ENCODE measurements around the gene SCML1. TPM values are rescaled to one million over a fixed set of nuclear protein-coding genes. Genes with fewer than 3 reads are reported as not detected.

Gene SCML1
- total RNA-seq, 2 donors from 2014 or later, result 5.9 to 47.6 TPM

- intact Hi-C loops (cut with DNase I), result no loop called here
- no peaks in the 10 kb centered on the region for H3K4me1 ChIP-seq (replicated peaks)
- no peaks in the 10 kb centered on the region for H3K9me3 ChIP-seq
- H3K4me3 ChIP-seq, result no peak overlapping the region
- TF ChIP-seq POLR2A (IDR thresholded peaks at IDR 0.05), result no peak
- TF ChIP-seq POLR2AphosphoS5 (IDR thresholded peaks at IDR 0.05), result no peak
- TF ChIP-seq CTCF (IDR thresholded peaks at IDR 0.05), result no peak
- no peak for DNase-seq (ENCODE audit: low spot score)
- WGBS, result 86% methylated on average over 4 of the region's 4 CpGs
- no peaks in the 10 kb centered on the region for H3K27me3 ChIP-seq (replicated peaks; ENCODE audit: insufficient read depth)
- H3K36me3 ChIP-seq, result no peaks in the 10 kb centered on the region
- H3K27ac ChIP-seq, result no peak overlapping the region
Observed at GRCh38 chrX:17721715-17722114, 15.6 kb upstream of the SCML1 start.

- Histone ChIP-seq H3K27me3 (replicated peaks; ENCODE audit: insufficient read depth) (no peaks in the 10 kb centered on the region), H3K27ac (no peak overlapping the region), H3K4me1 (replicated peaks) (no peaks in the 10 kb centered on the region), H3K4me3 (no peak overlapping the region), H3K9me3 (no peaks in the 10 kb centered on the region), H3K36me3 (no peaks in the 10 kb centered on the region)
- DNase-seq (ENCODE audit: low spot score), result no peak
- TF ChIP-seq POLR2A (IDR thresholded peaks at IDR 0.05) (no peak), CTCF (IDR thresholded peaks at IDR 0.05) (no peak), POLR2AphosphoS5 (IDR thresholded peaks at IDR 0.05) (no peak)
- intact Hi-C loops (cut with DNase I), result no loop called here
- 92% methylated on average over 2 of the region's 2 CpGs for WGBS
Observed at GRCh38 chrX:17725181-17725580, 12.1 kb upstream of the SCML1 start.

GRCh38 chrX:17732138-17732783, 5.0 kb upstream of the SCML1 start:
- no peak overlapping the region for H3K4me3 ChIP-seq
- H3K4me1 ChIP-seq (replicated peaks), result no peaks in the 10 kb centered on the region
- no peaks in the 10 kb centered on the region for H3K27me3 ChIP-seq (replicated peaks; ENCODE audit: insufficient read depth)
- TF ChIP-seq POLR2A (IDR thresholded peaks at IDR 0.05) (no peak), POLR2AphosphoS5 (IDR thresholded peaks at IDR 0.05) (no peak), CTCF (IDR thresholded peaks at IDR 0.05) (no peak)
- no peaks in the 10 kb centered on the region for H3K36me3 ChIP-seq
- no peak overlapping the region for H3K27ac ChIP-seq
- H3K9me3 ChIP-seq, result no peaks in the 10 kb centered on the region
- WGBS, result 76% methylated on average over 14 of the region's 16 CpGs
- intact Hi-C loops (cut with DNase I), result no loop called here
- DNase-seq (ENCODE audit: low spot score), result no peak

GRCh38 chrX:17735406-17735805, 1.9 kb upstream of the SCML1 start:
- Histone ChIP-seq H3K9me3 (no peaks in the 10 kb centered on the region), H3K4me1 (replicated peaks) (no peaks in the 10 kb centered on the region), H3K27ac (peak overlapping the region; percentile 84 to 88), H3K27me3 (replicated peaks; ENCODE audit: insufficient read depth) (no peaks in the 10 kb centered on the region), H3K36me3 (no peaks in the 10 kb centered on the region), H3K4me3 (no peak overlapping the region)
- no peak for DNase-seq (ENCODE audit: low spot score)
- WGBS, result 22% methylated on average over 5 of the region's 5 CpGs
- intact Hi-C loops (cut with DNase I), result no loop called here
- TF ChIP-seq CTCF (IDR thresholded peaks at IDR 0.05), result no peak
- peak; percentile 23 for TF ChIP-seq POLR2AphosphoS5 (IDR thresholded peaks at IDR 0.05)

GRCh38 chrX:17736478-17736855, 826 bp upstream of the SCML1 start:
- TF ChIP-seq POLR2AphosphoS5 (IDR thresholded peaks at IDR 0.05), result no peak
- TF ChIP-seq CTCF (IDR thresholded peaks at IDR 0.05), result no peak
- TF ChIP-seq POLR2A (IDR thresholded peaks at IDR 0.05), result no peak
- H3K9me3 ChIP-seq, result no peaks in the 10 kb centered on the region
- H3K4me3 ChIP-seq, result peak overlapping the region; percentile 20 to 25
- WGBS, result 45% methylated on average over 5 of the region's 5 CpGs
- no peaks in the 10 kb centered on the region for H3K27me3 ChIP-seq (replicated peaks; ENCODE audit: insufficient read depth)
- H3K27ac ChIP-seq, result peak overlapping the region; percentile 84 to 88
- intact Hi-C loops (cut with DNase I), result no loop called here
- no peak for DNase-seq (ENCODE audit: low spot score)
- H3K4me1 ChIP-seq (replicated peaks), result no peaks in the 10 kb centered on the region
- no peaks in the 10 kb centered on the region for H3K36me3 ChIP-seq
